NT2/D1 (cell line): ENCODE data around the gene CEP131.

Source experiments
- DNase-seq: peaks from one replicate; pipeline ENCODE4 v3.0.0-alpha.2; 2011; ENCODE audit warnings: low read depth, low spot score
- H3K27me3 ChIP-seq: 2 replicates; pipeline ENCODE4 v1.6.0; 2011; ENCODE audit warnings: mild to moderate bottlenecking; ENCODE audit not compliant: insufficient read length, insufficient read depth
- H3K36me3 ChIP-seq: 2 replicates; pipeline ENCODE4 v1.6.1; 2011; ENCODE audit warnings: mild to moderate bottlenecking, low read length, mixed read lengths; ENCODE audit not compliant: insufficient read depth, insufficient read length
- H3K4me1 ChIP-seq: 2 replicates; pipeline ENCODE4 v1.5.1; 2011; ENCODE audit not compliant: insufficient read depth, insufficient read length
- H3K4me3 ChIP-seq: 2 replicates; pipeline ENCODE4 v1.5.1; 2011; ENCODE audit warnings: low read depth; ENCODE audit not compliant: insufficient read length
- H3K9ac ChIP-seq: 2 replicates; pipeline ENCODE4 v1.6.0; 2011; ENCODE audit warnings: low read depth; ENCODE audit not compliant: insufficient read length
- H3K9me3 ChIP-seq: 2 replicates; pipeline ENCODE4 v1.5.1; 2011; ENCODE audit warnings: mild to moderate bottlenecking, low read length; ENCODE audit not compliant: insufficient read depth
- SUZ12 ChIP-seq: IDR thresholded peaks from 2 replicates; pipeline ENCODE4 v1.6.1; 2011; ENCODE audit not compliant: insufficient read length, insufficient read depth; ENCODE audit errors: extremely low read depth
- YY1 ChIP-seq: IDR thresholded peaks from 2 replicates; pipeline ENCODE4 v1.6.1; 2011; ENCODE audit not compliant: insufficient read length, insufficient read depth
- ZNF274 ChIP-seq: IDR thresholded peaks from 2 replicates; pipeline ENCODE4 v1.6.1; 2011; ENCODE audit warnings: mild to moderate bottlenecking, low read depth, low read length

CEP131 gene

DNA sequence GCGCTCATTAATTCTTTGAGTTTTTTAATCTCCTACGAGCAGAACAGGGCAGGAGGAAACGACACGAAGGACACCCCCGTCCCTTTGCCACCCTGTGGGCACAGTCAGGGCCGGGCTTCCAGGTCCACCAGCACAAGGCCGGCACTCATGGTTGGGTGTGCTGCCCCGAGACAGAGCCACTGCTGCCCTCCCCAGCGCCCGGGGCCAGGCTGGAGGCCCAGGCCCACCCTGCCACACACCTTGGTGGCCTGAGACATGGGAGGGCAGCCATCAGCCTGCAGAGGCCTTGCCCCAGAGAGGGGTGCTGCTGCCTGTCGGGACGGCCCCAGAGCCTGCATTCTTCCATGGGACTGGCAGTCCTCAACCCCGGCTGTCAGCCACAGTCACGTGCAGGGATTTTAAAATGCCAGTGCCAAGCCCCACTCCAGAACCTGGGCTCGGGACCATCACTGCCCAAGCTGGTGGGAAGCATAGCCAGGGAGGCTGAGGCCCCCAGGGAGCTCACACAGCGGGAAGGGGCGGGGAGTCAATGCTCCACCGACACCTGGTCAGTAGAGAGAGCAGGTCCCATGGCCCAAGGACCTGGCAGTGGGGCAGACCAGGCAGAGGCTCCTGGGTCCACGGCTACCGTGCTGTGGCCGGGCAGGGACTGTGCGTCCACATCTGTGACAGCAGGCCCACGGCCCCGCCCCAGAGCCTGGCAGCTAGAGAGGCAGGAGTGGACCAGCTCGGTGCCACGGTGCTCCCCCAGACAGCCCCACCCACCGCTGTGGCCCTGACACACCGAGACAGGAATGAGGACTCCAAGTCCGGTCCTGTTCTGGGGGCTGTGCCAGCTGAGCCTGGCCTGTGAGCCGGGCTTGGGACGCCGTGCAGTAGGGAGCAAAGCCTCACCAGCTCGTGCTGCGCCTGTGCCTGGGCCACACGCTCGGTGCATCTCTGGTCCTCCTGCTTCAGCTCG lies 27.5 kb downstream of the CEP131 start:
- TF ChIP-seq SUZ12: no peak
- TF ChIP-seq ZNF274: no peak
- TF ChIP-seq YY1: no peak
- peaks cover 74% of the 10 kb centered on the region for H3K36me3 ChIP-seq

DNA sequence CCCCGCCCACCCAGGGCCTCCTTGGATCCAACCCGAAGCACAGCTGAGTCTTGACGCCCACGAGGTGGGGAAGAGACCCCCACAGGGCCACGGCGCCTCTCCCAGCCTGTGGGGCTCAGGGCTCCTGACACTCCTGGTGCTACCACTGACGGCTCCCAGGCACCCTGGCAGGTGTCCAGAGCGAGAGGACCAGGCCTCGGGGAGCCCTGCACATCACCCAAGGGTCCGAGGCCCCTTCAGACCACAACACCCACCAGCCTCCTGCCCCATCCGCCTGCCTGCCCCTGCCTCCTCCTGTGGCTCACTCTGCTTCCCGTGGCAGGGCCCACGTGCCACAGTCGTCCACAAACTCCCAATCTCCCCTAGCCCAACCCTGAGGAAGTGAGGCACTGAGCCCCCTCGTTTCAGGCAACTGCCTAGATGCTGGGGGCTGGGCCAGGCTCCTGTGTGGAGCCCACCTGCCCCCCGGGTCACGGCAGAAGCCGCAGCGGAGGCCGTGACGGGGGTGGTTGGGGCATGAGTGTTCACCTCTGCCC lies 28.5 kb downstream of the CEP131 start:
- DNase-seq: no peak
- TF ChIP-seq YY1 (no peak), ZNF274 (no peak), SUZ12 (no peak)
- no peak overlapping the region for H3K9ac ChIP-seq
- H3K9me3 ChIP-seq: no peaks in the 10 kb centered on the region
- H3K27me3 ChIP-seq: no peaks in the 10 kb centered on the region
- H3K4me1 ChIP-seq: peaks cover 22% of the 10 kb centered on the region
- no peak overlapping the region for H3K4me3 ChIP-seq
- H3K36me3 ChIP-seq: peaks cover 76% of the 10 kb centered on the region

More for the DNA sequence above, 27.5 kb downstream of the CEP131 start:
- H3K4me1 ChIP-seq: peaks cover 22% of the 10 kb centered on the region
- no peak for DNase-seq
- no peak overlapping the region for H3K9ac ChIP-seq
- H3K9me3 ChIP-seq: no peaks in the 10 kb centered on the region
- H3K27me3 ChIP-seq: no peaks in the 10 kb centered on the region
- H3K4me3 ChIP-seq: no peak overlapping the region

GRCh38 chr17:81193470-81194224 lies 29.1 kb downstream of the CEP131 start:
- no peak for DNase-seq
- H3K4me1 ChIP-seq: peaks cover 22% of the 10 kb centered on the region
- H3K9ac ChIP-seq: peak overlapping the region; percentile 57
- no peak for TF ChIP-seq SUZ12
- TF ChIP-seq ZNF274: no peak
- no peak for TF ChIP-seq YY1
- no peaks in the 10 kb centered on the region for H3K27me3 ChIP-seq
- no peak overlapping the region for H3K4me3 ChIP-seq
- H3K36me3 ChIP-seq: peaks cover 76% of the 10 kb centered on the region
- no peaks in the 10 kb centered on the region for H3K9me3 ChIP-seq

DNA sequence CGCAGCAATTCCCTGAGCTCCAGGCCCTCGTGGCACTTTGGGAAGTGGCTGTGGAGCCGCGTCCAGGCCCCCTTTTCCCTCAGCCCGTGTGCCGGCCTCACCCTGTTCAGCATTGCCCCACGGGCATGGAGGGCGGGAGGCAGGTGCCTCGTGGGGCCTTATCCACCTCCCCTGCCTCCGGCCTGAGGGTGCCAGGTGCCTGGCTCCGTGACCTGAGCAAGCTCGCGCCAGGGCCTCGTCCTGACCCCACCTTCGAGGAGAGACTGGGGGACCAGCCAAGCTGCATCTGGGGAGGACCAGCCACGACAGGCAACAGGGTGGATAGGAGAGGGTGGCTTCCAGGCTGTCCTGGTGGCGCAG lies 29.7 kb downstream of the CEP131 start:
- Histone ChIP-seq H3K27me3 (no peaks in the 10 kb centered on the region), H3K4me1 (peaks cover 21% of the 10 kb centered on the region), H3K9ac (peak overlapping the region; percentile 57), H3K36me3 (peaks cover 77% of the 10 kb centered on the region), H3K9me3 (no peaks in the 10 kb centered on the region), H3K4me3 (peak overlapping the region; percentile 2)
- TF ChIP-seq SUZ12: no peak
- no peak for TF ChIP-seq ZNF274
- no peak for TF ChIP-seq YY1
- DNase-seq: no peak

DNA sequence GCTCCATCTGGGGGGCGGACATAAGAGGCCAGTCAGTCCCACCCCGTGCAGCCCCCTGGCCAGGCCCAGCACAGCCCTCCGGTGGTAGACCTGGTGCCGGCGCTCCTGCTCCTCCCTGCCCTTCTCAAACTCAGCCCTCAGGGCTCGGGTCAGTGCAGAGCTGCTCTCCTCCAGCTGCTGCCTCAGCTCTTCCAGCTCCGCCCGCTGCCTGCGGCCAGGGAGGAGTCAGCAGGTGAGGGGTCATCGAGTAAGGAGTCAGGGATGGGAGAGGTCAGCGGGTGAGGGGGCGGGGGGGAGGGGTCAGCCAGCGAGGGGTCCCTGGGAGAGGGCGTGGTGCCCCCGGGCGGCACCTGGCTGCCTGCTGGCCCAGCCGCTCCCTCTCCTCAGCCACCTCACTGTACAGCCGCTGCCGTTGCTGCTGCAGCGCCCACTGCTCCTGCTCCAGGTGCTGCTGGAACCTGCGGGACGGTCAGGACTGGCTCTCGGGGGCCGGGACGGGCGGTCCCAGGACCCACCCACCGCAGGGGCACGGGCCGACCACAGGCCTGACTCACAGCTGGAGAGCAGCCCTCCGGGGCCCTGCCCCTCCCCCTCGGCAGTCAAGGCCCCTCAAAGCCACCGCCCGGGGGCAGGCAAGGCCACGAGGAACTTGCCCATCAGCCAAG lies 30.2 kb downstream of the CEP131 start:
- peaks cover 77% of the 10 kb centered on the region for H3K36me3 ChIP-seq
- no peaks in the 10 kb centered on the region for H3K9me3 ChIP-seq
- no peaks in the 10 kb centered on the region for H3K27me3 ChIP-seq
- DNase-seq: no peak
- H3K4me3 ChIP-seq: peak overlapping the region; percentile 2
- peak overlapping the region; percentile 57 for H3K9ac ChIP-seq
- TF ChIP-seq YY1 (no peak), ZNF274 (no peak), SUZ12 (no peak)
- H3K4me1 ChIP-seq: peaks cover 22% of the 10 kb centered on the region

- Histone ChIP-seq H3K36me3 (peaks cover 69% of the 10 kb centered on the region), H3K4me3 (no peak overlapping the region), H3K4me1 (peaks cover 25% of the 10 kb centered on the region), H3K9ac (peak overlapping the region; percentile 24), H3K27me3 (no peaks in the 10 kb centered on the region), H3K9me3 (no peaks in the 10 kb centered on the region)
- no peak for DNase-seq
- TF ChIP-seq SUZ12 (no peak), ZNF274 (no peak), YY1 (no peak)
Observed at GRCh38 chr17:81191646-81192045, 31.1 kb downstream of the CEP131 start.

DNA sequence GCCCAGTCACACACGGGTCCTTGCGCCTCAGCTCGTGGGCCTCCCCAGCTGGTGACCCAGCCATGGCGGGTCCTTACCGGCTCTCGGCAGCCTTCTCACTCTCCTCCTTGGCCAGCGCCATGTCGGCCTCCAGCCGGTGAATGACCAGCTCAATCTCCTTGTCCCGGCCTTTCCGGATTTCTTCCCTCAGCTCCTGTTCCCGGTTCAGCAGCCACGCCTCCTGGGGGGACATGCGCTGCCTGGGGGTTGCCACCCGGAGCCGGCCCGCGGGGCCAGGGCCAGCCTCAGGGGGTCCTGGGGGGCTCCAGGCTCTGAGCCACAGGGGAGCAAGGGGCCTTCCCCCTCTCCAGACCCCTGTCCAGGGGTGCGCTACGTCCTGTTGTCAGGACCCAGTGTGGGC lies 31.6 kb downstream of the CEP131 start:
- Histone ChIP-seq H3K9me3 (no peaks in the 10 kb centered on the region), H3K36me3 (peaks cover 65% of the 10 kb centered on the region), H3K27me3 (no peaks in the 10 kb centered on the region), H3K4me3 (no peak overlapping the region), H3K4me1 (peaks cover 25% of the 10 kb centered on the region), H3K9ac (no peak overlapping the region)
- TF ChIP-seq ZNF274 (no peak), YY1 (no peak), SUZ12 (no peak)
- DNase-seq: no peak
